Coronary artery (tissue), 2 donors: ENCODE results near the gene ST3GAL4.

Experiments used
- DNase-seq: peaks from one replicate; pipeline ENCODE4 v3.0.0-alpha.2; 2017; ENCODE audit warnings: low spot score
- H3K27ac ChIP-seq, 2 donors: fragments of 200-600 bp; sonication (generic); one replicate each; pipeline ENCODE4 v1.5.1; 2016 to 2019
- H3K4me3 ChIP-seq: fragments of 200-600 bp; sonication (generic); 2 replicates; pipeline ENCODE4 v1.5.1; 2016; ENCODE audit warnings: mild to moderate bottlenecking, moderate library complexity
- TF ChIP-seq, protein P1 (sequence below): fragments of 200-600 bp; sonication (generic); IDR thresholded peaks from one replicate; pipeline ENCODE4 v1.5.1; 2019; ENCODE audit warnings: antibody characterized with exemption

The ST3GAL4 gene

GRCh38 chr11:126461096-126461440 is 105.6 kb downstream of the ST3GAL4 start:
- no peak for DNase-seq
- no peak overlapping the region for H3K27ac ChIP-seq
- TF ChIP-seq, protein P1, sequence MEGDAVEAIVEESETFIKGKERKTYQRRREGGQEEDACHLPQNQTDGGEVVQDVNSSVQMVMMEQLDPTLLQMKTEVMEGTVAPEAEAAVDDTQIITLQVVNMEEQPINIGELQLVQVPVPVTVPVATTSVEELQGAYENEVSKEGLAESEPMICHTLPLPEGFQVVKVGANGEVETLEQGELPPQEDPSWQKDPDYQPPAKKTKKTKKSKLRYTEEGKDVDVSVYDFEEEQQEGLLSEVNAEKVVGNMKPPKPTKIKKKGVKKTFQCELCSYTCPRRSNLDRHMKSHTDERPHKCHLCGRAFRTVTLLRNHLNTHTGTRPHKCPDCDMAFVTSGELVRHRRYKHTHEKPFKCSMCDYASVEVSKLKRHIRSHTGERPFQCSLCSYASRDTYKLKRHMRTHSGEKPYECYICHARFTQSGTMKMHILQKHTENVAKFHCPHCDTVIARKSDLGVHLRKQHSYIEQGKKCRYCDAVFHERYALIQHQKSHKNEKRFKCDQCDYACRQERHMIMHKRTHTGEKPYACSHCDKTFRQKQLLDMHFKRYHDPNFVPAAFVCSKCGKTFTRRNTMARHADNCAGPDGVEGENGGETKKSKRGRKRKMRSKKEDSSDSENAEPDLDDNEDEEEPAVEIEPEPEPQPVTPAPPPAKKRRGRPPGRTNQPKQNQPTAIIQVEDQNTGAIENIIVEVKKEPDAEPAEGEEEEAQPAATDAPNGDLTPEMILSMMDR, result no peak

GRCh38 chr11:126461996-126462395 is 106.5 kb downstream of the ST3GAL4 start:
- H3K4me3 ChIP-seq, result no peak overlapping the region
- DNase-seq, result no peak
- no peak overlapping the region for H3K27ac ChIP-seq
- TF ChIP-seq, protein P1, result no peak

More at GRCh38 chr11:126461096-126461440, 105.6 kb downstream of the ST3GAL4 start:
- no peak overlapping the region for H3K4me3 ChIP-seq

GRCh38 chr11:126462422-126462821 is 106.9 kb downstream of the ST3GAL4 start:
- no peak overlapping the region for H3K4me3 ChIP-seq
- TF ChIP-seq, protein P1, result no peak
- H3K27ac ChIP-seq, result no peak overlapping the region
- no peak for DNase-seq
